NCI-H2107 treated with DMSO at 0.1 percent for 48 hours (cell line): ENCODE results near the gene DDX27.

Source experiments
- DNase-seq: peaks from one replicate; lab custom pipeline; 2025; ENCODE audit not compliant: unreplicated experiment; lab: John Stamatoyannopoulos, UW

The DDX27 gene

DNA sequence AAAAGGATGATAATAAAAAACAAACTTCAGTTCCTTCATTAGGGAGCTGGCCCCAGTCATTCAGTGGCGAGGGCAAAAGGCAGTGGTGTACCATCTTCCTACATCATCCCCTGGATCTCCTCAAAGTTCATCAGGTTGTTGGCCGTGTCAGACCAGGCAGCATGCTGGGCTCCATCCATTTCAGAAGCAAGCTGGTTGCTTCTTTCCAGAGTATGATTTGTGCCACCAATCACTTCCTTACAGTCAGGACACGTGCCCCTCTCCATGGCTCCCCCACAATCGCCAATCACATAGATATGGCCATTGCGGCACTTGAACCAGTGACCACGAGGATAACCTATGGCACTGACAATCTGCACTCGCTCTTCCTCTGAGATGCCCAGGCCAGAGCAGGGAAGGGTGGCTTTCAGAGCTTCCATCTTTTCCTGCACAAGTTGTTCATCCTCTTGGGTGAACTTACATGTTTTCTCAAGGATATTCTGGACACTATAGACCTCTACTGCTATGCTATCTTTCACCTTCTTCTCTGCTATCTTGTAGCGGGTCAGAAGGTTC is 28.0 kb downstream of the DDX27 start:
- no peak for DNase-seq

DNA sequence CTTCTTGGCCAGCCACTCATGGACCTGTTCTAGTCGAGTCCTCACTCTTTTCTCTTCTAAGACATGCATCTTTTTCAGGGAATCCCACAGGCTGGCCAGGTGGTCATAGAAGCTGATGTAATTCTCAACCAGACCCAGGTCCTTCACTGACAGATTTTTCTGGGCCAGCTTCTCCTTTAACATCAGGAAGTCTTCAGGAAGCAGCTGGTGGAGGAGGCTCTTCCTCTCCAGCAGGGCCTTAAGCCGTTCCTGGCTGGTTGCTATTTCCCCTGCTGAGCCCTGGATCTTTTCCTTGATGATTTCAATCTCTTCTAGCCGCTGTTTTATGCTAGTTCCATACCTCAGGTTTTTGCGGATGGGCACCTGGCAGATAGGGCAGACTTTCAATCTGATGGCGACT is 28.6 kb downstream of the DDX27 start:
- no peak for DNase-seq

DNA sequence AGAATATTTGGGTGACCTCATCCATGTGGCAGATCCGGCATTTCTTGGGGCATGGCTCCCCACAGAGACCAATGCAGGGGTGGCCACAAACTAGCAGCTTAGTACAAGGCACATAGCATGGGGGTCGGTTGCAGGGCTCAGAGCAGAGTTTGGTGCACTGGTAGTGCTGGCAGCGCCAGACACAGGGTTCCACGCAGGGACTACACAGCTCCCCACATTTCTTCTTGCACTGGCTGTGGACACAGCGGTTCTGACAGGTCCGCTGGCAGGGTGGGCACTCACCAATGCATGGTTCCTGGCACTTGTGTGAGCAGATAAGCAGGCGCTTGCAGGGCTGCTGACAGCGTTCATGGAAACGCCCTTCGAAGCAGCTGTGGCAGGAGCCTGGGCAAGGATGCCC is 29.1 kb downstream of the DDX27 start:
- no peak for DNase-seq

DNA sequence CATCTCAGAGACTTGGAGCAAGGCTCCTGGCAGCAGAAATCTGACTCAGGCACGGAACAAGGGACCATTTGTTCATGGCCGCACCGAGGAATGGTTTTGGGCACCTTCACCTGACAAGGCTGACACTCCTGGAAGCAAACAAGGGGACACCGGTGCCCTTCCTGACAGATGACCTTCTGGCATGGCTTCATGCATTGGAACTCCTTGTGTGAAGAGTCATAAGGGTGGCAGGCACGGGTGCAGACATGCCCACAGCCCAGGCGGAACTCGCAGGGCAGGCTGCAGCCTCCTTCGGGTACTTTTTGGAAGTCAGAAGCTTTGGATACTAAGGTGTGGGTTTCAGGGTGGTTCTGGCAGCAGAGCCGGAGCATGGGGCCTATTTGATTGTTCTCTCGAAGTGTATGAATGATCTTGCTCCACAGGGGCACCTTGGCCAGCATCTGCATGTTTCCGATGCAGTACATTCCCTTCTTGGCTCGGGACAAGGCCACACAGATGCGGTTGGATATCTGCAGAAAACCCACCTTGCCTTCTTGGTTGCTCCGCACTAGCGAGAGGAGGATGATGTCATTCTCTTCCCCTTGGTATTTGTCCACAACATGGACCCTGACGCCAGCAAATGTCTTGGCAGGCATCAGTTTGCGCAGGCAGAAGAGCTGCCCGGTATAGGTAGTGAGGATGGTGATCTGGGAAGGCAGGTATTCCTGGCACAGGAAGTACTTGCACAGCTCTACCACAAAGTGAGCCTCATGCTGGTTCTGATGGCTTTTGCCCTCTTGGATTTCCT is 29.9 kb downstream of the DDX27 start:
- no peak for DNase-seq

DNA sequence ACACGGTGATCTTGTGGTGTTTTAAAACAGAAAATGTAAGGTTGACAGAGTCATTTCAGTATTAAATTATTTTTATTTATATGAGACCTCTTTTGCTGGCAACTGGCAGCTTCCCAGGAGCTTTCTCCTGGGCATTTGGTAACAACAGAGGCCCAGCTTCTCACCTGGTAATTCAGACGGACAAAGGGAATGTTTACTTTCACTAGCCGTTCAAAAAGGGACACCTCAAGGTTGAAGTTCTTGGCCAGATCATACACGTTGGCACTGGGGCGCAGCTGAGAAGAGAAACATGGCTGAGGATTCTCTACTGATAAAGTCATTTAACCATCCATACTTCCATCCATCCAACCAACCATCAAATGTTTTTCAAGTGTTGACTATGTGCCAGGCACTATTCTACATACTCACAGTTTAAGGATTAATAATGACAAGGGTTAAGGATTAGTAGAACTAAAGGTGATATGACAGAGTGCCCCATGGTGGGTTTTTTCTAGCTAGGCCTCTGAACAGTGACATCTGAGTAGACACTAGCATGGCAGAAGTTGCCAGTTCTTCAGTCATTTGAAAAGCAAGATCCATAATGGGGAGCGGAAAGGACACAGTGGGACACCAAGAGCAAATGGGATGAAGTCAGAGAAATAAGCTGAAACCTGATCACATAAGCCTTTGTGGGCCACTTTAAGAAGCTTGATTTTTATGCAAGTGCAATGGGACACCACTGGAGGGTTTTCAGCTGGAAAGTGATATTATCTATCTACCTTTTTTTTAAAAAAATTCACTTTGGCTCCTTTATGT is 33.5 kb downstream of the DDX27 start:
- peak; percentile 66 for DNase-seq

DNA sequence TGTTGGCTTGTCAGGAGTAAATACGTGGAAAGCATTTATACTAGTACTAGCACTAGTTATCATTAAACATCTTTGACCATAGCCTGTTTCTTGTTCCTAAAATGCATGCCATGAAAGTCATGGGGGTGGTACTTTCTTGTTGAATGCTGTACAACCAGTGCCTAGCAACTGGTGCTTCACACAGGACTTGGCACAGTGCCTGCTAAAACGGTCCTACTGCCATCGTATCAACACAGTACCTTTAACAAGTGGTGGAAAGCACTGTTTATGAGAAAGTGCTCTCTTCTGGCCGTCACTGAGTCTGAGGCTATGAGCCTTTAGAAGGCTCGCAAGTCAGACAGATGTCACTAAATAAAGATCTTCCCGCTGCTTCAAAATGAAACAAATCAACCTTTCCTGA is 37.0 kb downstream of the DDX27 start:
- no peak for DNase-seq

DNA sequence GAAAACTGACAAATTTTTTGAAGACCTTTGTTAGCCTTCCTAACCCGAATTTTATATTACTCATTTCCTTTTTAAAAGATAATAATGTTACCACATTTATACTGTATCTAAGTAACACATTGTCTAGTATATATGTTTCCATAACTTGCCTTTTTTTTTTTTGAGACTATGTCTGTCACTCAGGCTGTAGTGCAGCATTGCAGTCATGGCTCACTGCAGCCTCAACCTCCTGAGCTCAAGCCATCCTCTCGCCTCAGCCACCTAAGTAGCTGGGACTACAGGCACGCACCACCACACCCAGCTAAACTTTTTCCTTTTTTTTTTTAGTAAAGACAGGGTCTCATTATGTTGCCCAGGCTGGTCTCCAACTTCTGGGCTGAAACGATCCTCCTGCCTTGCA is 40.1 kb downstream of the DDX27 start:
- no peak for DNase-seq

DNA sequence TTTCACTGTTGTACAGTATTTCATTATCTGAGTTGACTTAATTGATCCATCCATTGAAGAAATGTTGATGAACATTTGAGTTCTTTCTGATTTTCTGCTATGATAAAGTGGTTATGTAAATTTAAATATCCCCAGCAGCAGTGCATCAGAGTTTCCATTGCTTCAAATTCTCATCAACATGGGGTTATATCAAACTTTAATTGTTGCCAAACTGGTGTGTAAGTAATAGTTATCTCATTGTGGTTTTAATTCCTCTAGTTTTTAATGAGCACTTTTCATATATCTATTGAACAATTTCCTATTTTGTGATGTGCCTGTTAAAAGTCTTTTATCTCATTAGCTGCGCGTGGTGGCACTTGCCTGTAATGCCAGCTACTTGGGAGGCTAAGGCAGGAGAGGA is 40.6 kb downstream of the DDX27 start:
- DNase-seq: no peak

DNA sequence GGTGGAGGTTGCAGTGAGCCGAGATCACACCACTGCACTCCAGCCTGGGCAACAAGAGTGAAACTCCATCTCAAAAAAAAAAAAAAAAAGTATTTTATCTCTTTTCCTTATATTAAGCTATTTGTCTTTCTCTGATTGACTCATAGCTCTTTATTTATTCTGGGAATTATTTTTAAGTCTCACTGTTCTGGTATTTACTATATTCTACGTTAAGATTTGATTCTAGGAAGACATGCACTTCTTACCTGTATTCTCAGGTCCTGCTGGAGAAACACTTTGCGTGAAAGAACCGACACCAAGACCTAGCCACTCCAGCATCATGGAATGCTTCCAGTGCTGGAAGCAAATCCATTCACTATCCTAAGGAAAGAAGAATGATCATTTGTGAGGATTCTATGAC is 41.0 kb downstream of the DDX27 start:
- DNase-seq: no peak

DNA sequence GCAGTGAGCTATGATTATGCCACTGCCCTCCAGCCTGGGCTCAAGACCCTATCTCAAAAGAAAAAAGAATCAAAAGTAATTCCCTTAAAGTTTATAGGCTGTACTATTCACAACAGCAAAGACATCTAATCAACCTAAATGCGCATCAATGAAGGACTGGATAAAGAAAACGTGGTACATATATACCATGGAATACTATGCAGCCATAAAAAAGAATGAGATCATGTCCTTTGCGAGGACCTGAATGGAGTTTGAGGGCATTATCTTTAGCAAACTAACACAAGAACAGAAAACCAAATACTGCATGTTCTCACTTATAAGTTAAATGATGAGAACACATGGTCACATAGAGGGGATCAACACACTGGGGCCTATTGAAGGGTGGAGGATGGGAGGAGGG is 42.0 kb downstream of the DDX27 start:
- no peak for DNase-seq

DNA sequence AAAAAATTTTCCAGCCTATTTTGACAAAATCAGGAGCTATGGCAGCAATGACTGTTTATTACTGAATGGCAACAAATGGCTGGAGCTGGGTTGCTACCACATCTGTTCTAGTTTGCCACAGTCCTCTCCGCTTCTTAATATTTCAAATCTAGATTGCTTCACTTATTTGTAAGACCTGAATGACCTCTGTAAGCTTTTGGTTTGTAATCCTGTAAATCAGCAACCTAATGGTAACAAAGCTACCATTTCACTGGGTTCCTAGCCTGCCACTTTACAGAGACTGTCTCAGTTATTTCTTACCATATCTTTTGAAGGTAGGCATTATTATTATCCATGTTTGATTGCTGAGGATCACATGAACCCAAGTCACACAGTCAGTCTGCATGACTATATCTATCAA is 43.2 kb downstream of the DDX27 start:
- no peak for DNase-seq

DNA sequence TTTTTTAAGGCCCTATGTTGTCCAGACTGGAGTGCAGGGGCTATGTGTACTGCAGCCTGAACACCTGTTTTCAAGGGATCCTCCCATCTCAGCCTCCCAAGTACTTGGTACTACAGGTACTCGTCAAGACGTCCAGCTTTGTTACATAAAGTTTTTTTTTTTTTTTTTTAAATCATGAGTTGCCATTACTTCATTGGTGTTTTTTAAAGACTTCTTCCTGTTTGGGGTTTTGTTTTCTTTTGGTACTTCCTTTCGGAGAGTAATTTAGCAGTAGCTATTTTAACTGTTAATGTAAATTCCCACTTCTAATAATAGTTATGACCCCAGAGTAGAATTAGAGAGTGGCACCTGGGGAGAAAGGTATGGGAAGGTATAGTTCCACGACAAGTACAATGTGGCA is 48.1 kb downstream of the DDX27 start:
- DNase-seq: no peak

DNA sequence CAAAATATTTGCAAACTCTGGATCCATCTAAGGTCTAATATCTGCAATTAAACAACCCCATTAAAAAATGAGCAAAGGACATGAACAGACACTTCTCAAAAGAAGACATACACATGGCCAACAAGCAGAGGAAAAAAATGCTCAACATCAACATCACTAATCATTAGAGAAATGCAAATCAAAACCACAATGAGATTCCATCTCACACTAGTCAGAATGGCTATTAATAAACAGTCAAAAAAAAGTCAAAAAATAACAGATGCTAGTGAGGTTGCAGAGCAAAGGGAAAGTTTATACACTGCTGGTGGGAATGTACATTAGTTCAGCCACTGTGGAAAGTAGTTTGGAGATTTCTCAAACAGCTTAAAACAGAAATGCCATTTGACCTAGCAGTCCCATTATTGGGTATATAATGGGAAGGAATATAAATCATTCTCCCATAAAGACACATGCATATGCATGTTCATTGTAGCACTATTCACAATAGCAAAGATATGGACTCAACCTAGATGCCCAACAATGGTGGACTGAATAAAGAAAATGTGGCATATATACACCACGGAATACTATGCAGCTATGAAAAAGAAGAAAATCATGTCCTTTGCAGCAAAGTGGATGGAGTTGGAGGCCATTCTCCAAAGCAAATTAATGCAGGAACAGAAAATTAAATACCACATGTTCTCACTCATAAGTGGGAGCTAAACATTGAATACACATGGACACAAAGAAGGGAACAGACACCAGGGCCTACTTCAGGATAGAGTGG is 49.6 kb downstream of the DDX27 start:
- DNase-seq: no peak

DNA sequence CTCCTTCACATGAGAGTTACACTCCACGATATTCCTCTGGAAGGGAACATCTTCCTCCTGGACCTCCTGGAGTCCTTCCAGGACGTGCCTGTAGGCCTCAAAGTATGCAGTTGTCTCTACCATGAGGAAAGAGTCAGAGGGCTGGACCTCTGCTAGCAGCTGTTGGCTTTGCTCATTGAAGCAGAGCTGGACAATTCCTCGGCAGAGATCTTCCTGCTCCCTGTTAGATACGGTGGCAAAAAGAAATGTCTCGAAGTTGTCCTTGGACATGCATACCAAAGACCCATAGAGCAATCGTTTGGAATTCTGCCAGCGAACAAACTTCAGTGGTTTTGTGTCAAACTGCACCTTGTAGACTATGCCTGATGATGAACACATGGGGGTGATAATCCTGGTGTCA is 51.0 kb downstream of the DDX27 start:
- no peak for DNase-seq

DNA sequence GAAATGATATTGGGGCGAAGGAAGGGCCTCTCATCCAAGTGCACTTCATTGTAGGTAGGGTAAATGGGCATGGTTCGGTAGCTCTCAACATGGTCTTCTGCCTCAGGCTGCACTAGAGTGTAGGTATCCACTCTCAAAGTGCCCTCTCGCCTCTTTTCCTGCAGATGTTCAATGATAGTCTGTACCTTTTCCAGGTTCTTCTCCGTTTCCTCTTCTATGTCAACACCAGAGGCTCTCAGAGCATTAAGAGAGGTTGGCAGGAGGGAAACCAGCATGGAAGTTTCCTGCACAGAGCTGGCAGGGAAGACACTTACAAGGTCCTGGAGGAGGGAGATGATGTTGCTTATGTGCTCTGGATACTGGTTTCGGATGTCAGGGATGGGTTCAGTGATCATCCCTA is 51.5 kb downstream of the DDX27 start:
- DNase-seq: no peak

DNA sequence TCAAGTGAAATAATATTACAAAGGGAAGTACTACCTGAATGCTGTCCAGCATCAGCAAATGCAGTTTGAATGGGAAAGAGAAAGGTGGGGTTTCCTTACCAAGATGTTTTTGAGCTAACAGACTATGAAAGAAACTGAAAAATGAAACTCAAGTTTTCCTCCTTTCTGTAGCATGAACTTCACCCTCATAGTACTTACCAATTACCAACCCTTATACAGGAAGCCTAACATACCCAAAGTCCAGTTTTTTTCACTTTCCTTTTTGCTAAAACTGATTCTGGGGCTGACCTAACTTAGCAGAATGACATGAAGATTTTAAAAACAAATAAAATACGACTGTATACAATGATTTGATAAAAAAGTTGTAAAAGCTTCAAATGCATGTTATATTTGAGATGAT is 53.4 kb downstream of the DDX27 start:
- no peak for DNase-seq

DNA sequence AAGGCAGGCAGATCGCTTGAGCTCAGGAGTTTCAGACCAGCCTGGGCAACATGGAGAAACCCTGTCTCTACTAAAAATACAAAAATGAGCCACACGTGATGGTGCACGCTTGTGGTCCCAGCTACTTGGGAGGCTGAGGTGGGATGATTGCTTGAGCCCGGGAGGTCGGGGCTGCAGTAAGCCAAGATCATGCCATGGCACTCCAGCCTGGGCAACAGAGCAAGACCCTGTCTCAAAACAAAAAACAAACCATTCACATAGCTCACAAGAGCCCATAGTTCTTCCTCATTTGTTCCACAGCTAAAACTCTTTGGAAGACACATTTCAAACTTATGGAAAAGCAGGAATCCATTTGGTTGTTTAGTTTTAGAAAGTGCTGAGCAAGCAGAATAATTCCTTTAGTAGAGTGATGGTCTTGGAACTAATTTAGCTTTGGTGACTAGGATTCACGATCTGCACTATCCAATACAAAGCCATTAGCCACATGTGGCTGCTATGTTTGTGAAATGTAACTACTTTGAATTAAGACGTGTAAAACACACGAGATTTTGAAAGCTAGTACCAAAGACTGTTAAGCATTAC is 54.6 kb downstream of the DDX27 start:
- DNase-seq: no peak

DNA sequence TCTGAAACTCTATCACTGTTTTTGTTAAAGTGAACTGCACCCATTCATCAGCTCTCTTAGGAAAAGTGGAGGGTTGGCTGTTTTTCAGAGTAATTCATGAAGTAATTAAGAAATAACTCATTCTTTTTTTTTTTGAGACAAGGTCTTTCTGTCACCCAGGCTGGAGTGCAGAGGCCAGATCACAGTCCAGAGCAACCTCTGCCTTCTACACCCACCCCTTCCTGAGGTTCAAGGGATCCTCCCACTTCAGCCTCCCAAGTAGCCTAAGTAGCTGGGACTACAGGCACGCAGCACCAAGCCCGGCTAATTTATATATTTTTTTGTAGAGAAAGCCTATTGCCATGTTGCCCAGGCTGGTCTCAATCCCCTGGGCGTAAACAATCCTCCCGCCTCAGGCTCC is 56.0 kb downstream of the DDX27 start:
- DNase-seq: no peak

DNA sequence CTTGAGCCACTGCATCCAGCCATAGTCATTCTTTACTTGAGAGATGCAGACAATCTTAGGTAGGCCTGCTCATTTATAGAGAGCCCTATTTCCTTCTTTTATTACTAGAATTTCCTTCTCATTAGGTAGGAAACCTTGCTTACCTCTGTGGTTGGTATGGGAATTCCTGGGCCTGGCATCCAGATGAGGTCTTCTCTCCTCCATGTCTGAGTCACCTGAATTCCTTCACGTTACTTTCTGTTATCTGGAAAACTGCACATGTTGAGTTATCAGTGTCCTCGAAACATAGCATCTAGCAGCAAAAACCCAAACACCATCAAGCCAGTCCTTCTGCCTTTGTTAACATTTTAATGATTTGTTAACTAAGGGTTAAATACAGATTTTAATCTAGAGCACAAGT is 56.4 kb downstream of the DDX27 start:
- no peak for DNase-seq

DNA sequence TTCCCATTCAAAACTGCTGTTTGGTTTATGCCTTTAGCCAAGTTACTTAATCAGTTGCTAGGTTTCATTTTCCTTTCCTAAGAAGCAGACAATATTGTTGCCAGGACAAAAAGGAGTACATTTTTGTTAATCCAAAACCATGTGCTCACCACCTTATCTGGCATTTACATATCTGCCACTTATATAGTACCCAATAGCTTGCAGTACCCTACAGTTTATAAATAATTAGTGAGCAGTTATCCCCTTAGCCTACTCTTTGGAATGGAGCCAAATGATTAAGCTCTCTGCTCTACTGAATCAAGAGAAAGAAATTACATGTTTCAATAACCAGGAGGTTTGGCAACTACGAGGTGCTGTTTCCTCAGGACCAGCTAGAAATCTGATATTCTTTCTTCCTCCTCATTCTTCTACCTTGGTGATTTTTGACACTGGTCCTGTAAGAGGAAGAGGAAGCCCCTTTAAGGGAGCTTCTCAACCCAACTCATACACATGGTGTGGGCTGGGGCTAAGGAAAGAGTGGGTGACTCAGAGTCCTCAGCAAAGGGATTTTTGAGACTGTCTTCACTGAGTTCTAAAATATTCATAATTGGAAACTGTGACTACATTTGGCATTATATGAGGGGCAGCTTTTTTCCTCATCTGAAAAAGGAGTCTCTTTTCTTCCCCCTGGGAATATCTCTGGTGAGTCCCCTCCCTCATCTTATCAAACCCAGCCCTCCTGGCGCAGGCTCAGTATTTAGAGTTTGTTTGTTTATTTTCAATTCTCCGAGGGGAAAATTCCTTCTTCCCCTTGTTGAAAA is 57.1 kb downstream of the DDX27 start:
- peak; percentile 50 for DNase-seq
